ENCODE results near the gene RIT1.

Gene RIT1

GRCh38 chr1:155909894-155910293, 1.3 kb downstream of the RIT1 start:
- no peak for DNase-seq
- no peaks in the 10 kb centered on the region for H4K20me1 ChIP-seq (ENCODE audit: insufficient read depth, low read length)
- no peak for TF ChIP-seq EZH2 (optimal IDR thresholded peaks at IDR 0.05; ENCODE audit: low read depth, low read length)
- no peak for TF ChIP-seq EZH2phosphoT487 (IDR thresholded peaks at IDR 0.05; ENCODE audit: low read length)
- no peak for TF ChIP-seq CTCF (IDR thresholded peaks at IDR 0.05; ENCODE audit: low read length)
- peaks cover 29% of the 10 kb centered on the region for H3K79me2 ChIP-seq (ENCODE audit: low read length)
- H3K4me2 ChIP-seq (ENCODE audit: low read depth, low read length) = peak overlapping the region; percentile 89; the same call in 1 of the 2 replicates
- no peaks in the 10 kb centered on the region for H3K27me3 ChIP-seq (replicated peaks; ENCODE audit: insufficient read depth, low read length)
- no peak overlapping the region for H3K9ac ChIP-seq (ENCODE audit: low read length)
- H3F3A ChIP-seq (ENCODE audit: insufficient read depth, low read length) = peaks cover 42% of the 10 kb centered on the region
- H3K9me2 ChIP-seq (replicated peaks; ENCODE audit: insufficient read depth, low read length) = no peaks in the 10 kb centered on the region
- no peak overlapping the region for H2AFZ ChIP-seq (ENCODE audit: low read length)
- peaks cover 14% of the 10 kb centered on the region for H3K4me1 ChIP-seq (ENCODE audit: low read length)
- H3K27ac ChIP-seq (ENCODE audit: low read length) = no peak overlapping the region
- H3K36me3 ChIP-seq (replicated peaks; ENCODE audit: insufficient read depth, low read length) = peaks cover 21% of the 10 kb centered on the region
- no peaks in the 10 kb centered on the region for H3K9me3 ChIP-seq (replicated peaks; ENCODE audit: insufficient read depth, low read length)
- H3K4me3 ChIP-seq (ENCODE audit: low read length) = no peak overlapping the region

- no peak overlapping the region for H3K4me2 ChIP-seq (ENCODE audit: low read depth, low read length)
- H2AFZ ChIP-seq (ENCODE audit: low read length) = no peak overlapping the region
- H3K27ac ChIP-seq (ENCODE audit: low read length) = no peak overlapping the region
- no peak overlapping the region for H3K4me3 ChIP-seq (ENCODE audit: low read length)
- no peak for TF ChIP-seq EZH2phosphoT487 (IDR thresholded peaks at IDR 0.05; ENCODE audit: low read length)
- no peak for TF ChIP-seq EZH2 (optimal IDR thresholded peaks at IDR 0.05; ENCODE audit: low read depth, low read length)
- TF ChIP-seq CTCF (IDR thresholded peaks at IDR 0.05; ENCODE audit: low read length) = no peak
- peaks cover 1% of the 10 kb centered on the region; the same call in 1 of the 2 replicates for H3K79me2 ChIP-seq (ENCODE audit: low read length)
- H4K20me1 ChIP-seq (ENCODE audit: insufficient read depth, low read length) = no peaks in the 10 kb centered on the region
- no peaks in the 10 kb centered on the region for H3K9me2 ChIP-seq (replicated peaks; ENCODE audit: insufficient read depth, low read length)
- DNase-seq = no peak
- H3F3A ChIP-seq (ENCODE audit: insufficient read depth, low read length) = no peaks in the 10 kb centered on the region
- H3K4me1 ChIP-seq (ENCODE audit: low read length) = no peaks in the 10 kb centered on the region
- H3K36me3 ChIP-seq (replicated peaks; ENCODE audit: insufficient read depth, low read length) = peaks cover 14% of the 10 kb centered on the region; the same call in 1 of the 2 replicates
- H3K27me3 ChIP-seq (replicated peaks; ENCODE audit: insufficient read depth, low read length) = no peaks in the 10 kb centered on the region
- H3K9ac ChIP-seq (ENCODE audit: low read length) = no peak overlapping the region
- H3K9me3 ChIP-seq (replicated peaks; ENCODE audit: insufficient read depth, low read length) = no peaks in the 10 kb centered on the region
Observed at GRCh38 chr1:155904261-155904660, 6.9 kb downstream of the RIT1 start.

GRCh38 chr1:155900161-155900560, 11.0 kb downstream of the RIT1 start:
- DNase-seq = no peak
- no peak overlapping the region for H3K9ac ChIP-seq (ENCODE audit: low read length)
- H3F3A ChIP-seq (ENCODE audit: insufficient read depth, low read length) = no peaks in the 10 kb centered on the region
- H3K4me3 ChIP-seq (ENCODE audit: low read length) = no peak overlapping the region
- no peaks in the 10 kb centered on the region for H3K4me1 ChIP-seq (ENCODE audit: low read length)
- no peaks in the 10 kb centered on the region for H3K79me2 ChIP-seq (ENCODE audit: low read length)
- H3K27ac ChIP-seq (ENCODE audit: low read length) = no peak overlapping the region
- no peaks in the 10 kb centered on the region for H3K9me3 ChIP-seq (replicated peaks; ENCODE audit: insufficient read depth, low read length)
- H3K36me3 ChIP-seq (replicated peaks; ENCODE audit: insufficient read depth, low read length) = peaks cover 14% of the 10 kb centered on the region; the same call in 1 of the 2 replicates
- TF ChIP-seq EZH2 (optimal IDR thresholded peaks at IDR 0.05; ENCODE audit: low read depth, low read length) = no peak
- no peak for TF ChIP-seq CTCF (IDR thresholded peaks at IDR 0.05; ENCODE audit: low read length)
- TF ChIP-seq EZH2phosphoT487 (IDR thresholded peaks at IDR 0.05; ENCODE audit: low read length) = no peak
- no peaks in the 10 kb centered on the region for H3K27me3 ChIP-seq (replicated peaks; ENCODE audit: insufficient read depth, low read length)
- H3K4me2 ChIP-seq (ENCODE audit: low read depth, low read length) = no peak overlapping the region
- H4K20me1 ChIP-seq (ENCODE audit: insufficient read depth, low read length) = no peaks in the 10 kb centered on the region
- H3K9me2 ChIP-seq (replicated peaks; ENCODE audit: insufficient read depth, low read length) = no peaks in the 10 kb centered on the region
- no peak overlapping the region for H2AFZ ChIP-seq (ENCODE audit: low read length)

All from MM.1S (cell line).